Measurements from ENCODE around the gene IFRD2.
"Not testable (repeated sequence)": the region's sequence is repeated elsewhere in the genome, so short reads cannot be mapped to it uniquely, and the experiment has no call there.

Gene IFRD2

GRCh38 chr3:50293079-50293801 lies 1.0 kb upstream of the IFRD2 start:
- DNase-seq (ENCODE audit: low read depth in 2 of 2) = no peak
- no peak for TF ChIP-seq CTCF (IDR thresholded peaks at IDR 0.05; ENCODE audit: low read depth, low read length)
- H3K4me3 ChIP-seq (replicated peaks in 1 of 2; ENCODE audit: low read depth in 2 of 2, low read length in 2 of 2) = no peak overlapping the region

- no peak overlapping the region for H3K4me3 ChIP-seq (replicated peaks in 1 of 2; ENCODE audit: low read depth in 2 of 2, low read length in 2 of 2)
- no peak for TF ChIP-seq CTCF (IDR thresholded peaks at IDR 0.05; ENCODE audit: low read depth, low read length)
- no peak for DNase-seq (ENCODE audit: low read depth in 2 of 2)
Observed at GRCh38 chr3:50290161-50290641, 2.0 kb downstream of the IFRD2 start.

- no peak overlapping the region for H3K4me3 ChIP-seq (replicated peaks in 1 of 2; ENCODE audit: low read depth in 2 of 2, low read length in 2 of 2)
- no peak for TF ChIP-seq CTCF (IDR thresholded peaks at IDR 0.05; ENCODE audit: low read depth, low read length)
- no peak for DNase-seq (ENCODE audit: low read depth in 2 of 2)
Observed at GRCh38 chr3:50289130-50289529, 3.1 kb downstream of the IFRD2 start.

- no peak for DNase-seq (ENCODE audit: low read depth in 2 of 2)
- H3K4me3 ChIP-seq (replicated peaks in 1 of 2; ENCODE audit: low read depth in 2 of 2, low read length in 2 of 2) = no peak overlapping the region
- TF ChIP-seq CTCF (IDR thresholded peaks at IDR 0.05; ENCODE audit: low read depth, low read length) = no peak
Observed at GRCh38 chr3:50288387-50289007, 3.7 kb downstream of the IFRD2 start.

- DNase-seq (ENCODE audit: low read depth in 2 of 2) = no peak
- TF ChIP-seq CTCF (IDR thresholded peaks at IDR 0.05; ENCODE audit: low read depth, low read length) = no peak
- H3K4me3 ChIP-seq (replicated peaks in 1 of 2; ENCODE audit: low read depth in 2 of 2, low read length in 2 of 2) = no peak overlapping the region
Observed at GRCh38 chr3:50287262-50287661, 5.0 kb downstream of the IFRD2 start.

- TF ChIP-seq CTCF (IDR thresholded peaks at IDR 0.05; ENCODE audit: low read depth, low read length) = no peak
- H3K4me3 ChIP-seq (replicated peaks in 1 of 2; ENCODE audit: low read depth in 2 of 2, low read length in 2 of 2) = no peak overlapping the region
- no peak for DNase-seq (ENCODE audit: low read depth in 2 of 2)
Observed at GRCh38 chr3:50286322-50287227, 5.7 kb downstream of the IFRD2 start.

- H3K4me3 ChIP-seq (replicated peaks in 1 of 2; ENCODE audit: low read depth in 2 of 2, low read length in 2 of 2) = not testable (repeated sequence)
Observed at GRCh38 chr3:50284121-50284520, 8.1 kb downstream of the IFRD2 start.

More at GRCh38 chr3:50284121-50284520, 8.1 kb downstream of the IFRD2 start:
- not testable (repeated sequence) for DNase-seq (ENCODE audit: low read depth in 2 of 2)
